SK-N-SH treated with all-trans-retinoic acid at 6 μM for 48 hours (cell line): ENCODE data around the gene KRT85.
A peak's percentile ranks its signal among the peaks of the same experiment; 100 is the strongest.

Experiments used
- ATAC-seq: fragments of 200-7000 bp; cut with Tn5 transposase; 3 replicates; pipeline ENCODE4 v1.9.1; 2020; ENCODE audit warnings: mild to moderate bottlenecking, moderate library complexity
- ARNTL ChIP-seq: fragments of 450-650 bp; formaldehyde crosslinking; IDR thresholded peaks from 2 replicates; pipeline ENCODE4 v1.5.0; 2020; ENCODE audit warnings: low read depth, mild to moderate bottlenecking, moderate library complexity, borderline replicate concordance
- BACH2 ChIP-seq: fragments of 250-450 bp; sonication (Bioruptor Pico); IDR thresholded peaks from 2 replicates; pipeline ENCODE4 v1.9.0; 2021; ENCODE audit warnings: mild to moderate bottlenecking, borderline replicate concordance
- CSDC2 ChIP-seq: fragments of 250-450 bp; sonication (Bioruptor Pico); IDR thresholded peaks from 2 replicates; pipeline ENCODE4 v1.5.0; 2020; ENCODE audit warnings: mild to moderate bottlenecking, moderate library complexity
- ESRRG ChIP-seq: fragments of 250-450 bp; sonication (Bioruptor Pico); IDR thresholded peaks from 2 replicates; pipeline ENCODE4 v1.6.1; 2021; ENCODE audit warnings: mild to moderate bottlenecking
- GLIS3 ChIP-seq: fragments of 250-450 bp; sonication (Bioruptor Pico); IDR thresholded peaks from 2 replicates; pipeline ENCODE4 v1.5.0; 2020; ENCODE audit warnings: mild to moderate bottlenecking, moderate library complexity
- ISL1 ChIP-seq: fragments of 250-450 bp; sonication (Bioruptor Pico); IDR thresholded peaks from 2 replicates; pipeline ENCODE4 v2.1.2; 2022; ENCODE audit warnings: mild to moderate bottlenecking, moderate library complexity
- OSR1 ChIP-seq: fragments of 250-450 bp; sonication (Bioruptor Pico); IDR thresholded peaks from 2 replicates; pipeline ENCODE4 v1.8.0; 2022; ENCODE audit warnings: moderate library complexity, mild to moderate bottlenecking, inconsistent platforms
- SNAI2 ChIP-seq: fragments of 250-450 bp; sonication (Bioruptor Pico); IDR thresholded peaks from 2 replicates; pipeline ENCODE4 v1.5.0; 2020; ENCODE audit warnings: mild to moderate bottlenecking, moderate library complexity
- TCF4 ChIP-seq: fragments of 250-450 bp; sonication (Bioruptor Pico); IDR thresholded peaks from 2 replicates; pipeline ENCODE4 v1.8.0; 2021; ENCODE audit warnings: mild to moderate bottlenecking, moderate library complexity, borderline replicate concordance
- TOX ChIP-seq: fragments of 250-450 bp; sonication (Bioruptor Pico); IDR thresholded peaks from 2 replicates; pipeline ENCODE4 v1.8.0; 2021; ENCODE audit warnings: mild to moderate bottlenecking, moderate library complexity, borderline replicate concordance
- ZC3H10 ChIP-seq: fragments of 250-450 bp; sonication (Bioruptor Pico); IDR thresholded peaks from 2 replicates; pipeline ENCODE4 v1.5.1; 2021; ENCODE audit warnings: mild to moderate bottlenecking, moderate library complexity
- ZFP3 ChIP-seq: fragments of 250-450 bp; sonication (Bioruptor Pico); IDR thresholded peaks from 2 replicates; pipeline ENCODE4 v1.5.0; 2020; ENCODE audit warnings: mild to moderate bottlenecking, moderate library complexity
- ZFP30 ChIP-seq: fragments of 450-650 bp; formaldehyde crosslinking; IDR thresholded peaks from 2 replicates; pipeline ENCODE4 v1.5.0; 2022; ENCODE audit warnings: mild to moderate bottlenecking, moderate library complexity
- ZNF565 ChIP-seq: fragments of 450-650 bp; formaldehyde crosslinking; conservative IDR thresholded peaks from 2 replicates; pipeline ENCODE4 v1.5.0; 2020; ENCODE audit warnings: low read depth, mild to moderate bottlenecking, moderate library complexity
- ZNF70 ChIP-seq: fragments of 450-650 bp; formaldehyde crosslinking; IDR thresholded peaks from 2 replicates; pipeline ENCODE4 v1.5.0; 2020; ENCODE audit warnings: mild to moderate bottlenecking, moderate library complexity
- ZNF8 ChIP-seq: fragments of 450-650 bp; formaldehyde crosslinking; IDR thresholded peaks from 2 replicates; pipeline ENCODE4 v1.5.0; 2020; ENCODE audit warnings: mild to moderate bottlenecking, moderate library complexity
- TF ChIP-seq, protein P1 (sequence below): fragments of 250-450 bp; sonication (Bioruptor Pico); IDR thresholded peaks from 2 replicates; pipeline ENCODE4 v1.8.0; 2020; ENCODE audit warnings: mild to moderate bottlenecking, moderate library complexity, borderline replicate concordance
- TF ChIP-seq, protein P2 (sequence below): fragments of 250-450 bp; sonication (Bioruptor Pico); IDR thresholded peaks from 2 replicates; pipeline ENCODE4 v1.5.0; 2020; ENCODE audit warnings: mild to moderate bottlenecking, moderate library complexity
- TF ChIP-seq, protein P3 (sequence below): fragments of 250-450 bp; sonication (Bioruptor Pico); IDR thresholded peaks from 2 replicates; pipeline ENCODE4 v1.8.0; 2021; ENCODE audit warnings: low read depth, mild to moderate bottlenecking, moderate library complexity, borderline replicate concordance
- TF ChIP-seq, protein P4 (sequence below): fragments of 250-450 bp; sonication (Bioruptor Pico); IDR thresholded peaks from 2 replicates; pipeline ENCODE4 v1.5.1; 2021; ENCODE audit warnings: mild to moderate bottlenecking, moderate library complexity

The KRT85 gene

DNA sequence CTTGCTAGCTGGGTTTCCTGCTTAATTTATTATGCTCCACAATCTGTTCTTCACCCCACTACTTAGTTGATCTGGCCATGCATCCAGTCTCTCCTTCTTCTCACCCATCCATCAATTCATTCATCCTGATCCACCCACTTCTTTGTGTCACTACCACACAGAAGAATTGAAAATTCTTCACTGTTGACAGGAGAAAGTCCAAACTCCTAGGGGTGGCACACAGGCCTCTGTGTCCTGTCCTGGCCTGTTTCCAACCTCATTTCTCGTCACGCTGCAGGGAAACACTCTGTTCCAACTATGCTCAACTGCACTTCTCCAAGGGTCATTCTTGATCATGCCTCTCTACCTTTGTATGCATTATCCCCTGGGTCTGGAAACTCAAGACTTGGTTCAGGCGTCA, 35.4 kb downstream of the KRT85 start (continued):
- TF ChIP-seq, protein P1, sequence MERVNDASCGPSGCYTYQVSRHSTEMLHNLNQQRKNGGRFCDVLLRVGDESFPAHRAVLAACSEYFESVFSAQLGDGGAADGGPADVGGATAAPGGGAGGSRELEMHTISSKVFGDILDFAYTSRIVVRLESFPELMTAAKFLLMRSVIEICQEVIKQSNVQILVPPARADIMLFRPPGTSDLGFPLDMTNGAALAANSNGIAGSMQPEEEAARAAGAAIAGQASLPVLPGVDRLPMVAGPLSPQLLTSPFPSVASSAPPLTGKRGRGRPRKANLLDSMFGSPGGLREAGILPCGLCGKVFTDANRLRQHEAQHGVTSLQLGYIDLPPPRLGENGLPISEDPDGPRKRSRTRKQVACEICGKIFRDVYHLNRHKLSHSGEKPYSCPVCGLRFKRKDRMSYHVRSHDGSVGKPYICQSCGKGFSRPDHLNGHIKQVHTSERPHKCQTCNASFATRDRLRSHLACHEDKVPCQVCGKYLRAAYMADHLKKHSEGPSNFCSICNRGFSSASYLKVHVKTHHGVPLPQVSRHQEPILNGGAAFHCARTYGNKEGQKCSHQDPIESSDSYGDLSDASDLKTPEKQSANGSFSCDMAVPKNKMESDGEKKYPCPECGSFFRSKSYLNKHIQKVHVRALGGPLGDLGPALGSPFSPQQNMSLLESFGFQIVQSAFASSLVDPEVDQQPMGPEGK (CRISPR knock-in tag) = no peak
- TF ChIP-seq TCF4 (CRISPR knock-in tag) = no peak
- TF ChIP-seq TOX = no peak
- TF ChIP-seq, protein P2, sequence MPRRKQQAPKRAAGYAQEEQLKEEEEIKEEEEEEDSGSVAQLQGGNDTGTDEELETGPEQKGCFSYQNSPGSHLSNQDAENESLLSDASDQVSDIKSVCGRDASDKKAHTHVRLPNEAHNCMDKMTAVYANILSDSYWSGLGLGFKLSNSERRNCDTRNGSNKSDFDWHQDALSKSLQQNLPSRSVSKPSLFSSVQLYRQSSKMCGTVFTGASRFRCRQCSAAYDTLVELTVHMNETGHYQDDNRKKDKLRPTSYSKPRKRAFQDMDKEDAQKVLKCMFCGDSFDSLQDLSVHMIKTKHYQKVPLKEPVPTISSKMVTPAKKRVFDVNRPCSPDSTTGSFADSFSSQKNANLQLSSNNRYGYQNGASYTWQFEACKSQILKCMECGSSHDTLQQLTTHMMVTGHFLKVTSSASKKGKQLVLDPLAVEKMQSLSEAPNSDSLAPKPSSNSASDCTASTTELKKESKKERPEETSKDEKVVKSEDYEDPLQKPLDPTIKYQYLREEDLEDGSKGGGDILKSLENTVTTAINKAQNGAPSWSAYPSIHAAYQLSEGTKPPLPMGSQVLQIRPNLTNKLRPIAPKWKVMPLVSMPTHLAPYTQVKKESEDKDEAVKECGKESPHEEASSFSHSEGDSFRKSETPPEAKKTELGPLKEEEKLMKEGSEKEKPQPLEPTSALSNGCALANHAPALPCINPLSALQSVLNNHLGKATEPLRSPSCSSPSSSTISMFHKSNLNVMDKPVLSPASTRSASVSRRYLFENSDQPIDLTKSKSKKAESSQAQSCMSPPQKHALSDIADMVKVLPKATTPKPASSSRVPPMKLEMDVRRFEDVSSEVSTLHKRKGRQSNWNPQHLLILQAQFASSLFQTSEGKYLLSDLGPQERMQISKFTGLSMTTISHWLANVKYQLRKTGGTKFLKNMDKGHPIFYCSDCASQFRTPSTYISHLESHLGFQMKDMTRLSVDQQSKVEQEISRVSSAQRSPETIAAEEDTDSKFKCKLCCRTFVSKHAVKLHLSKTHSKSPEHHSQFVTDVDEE = no peak
- TF ChIP-seq ZFP30 = no peak

DNA sequence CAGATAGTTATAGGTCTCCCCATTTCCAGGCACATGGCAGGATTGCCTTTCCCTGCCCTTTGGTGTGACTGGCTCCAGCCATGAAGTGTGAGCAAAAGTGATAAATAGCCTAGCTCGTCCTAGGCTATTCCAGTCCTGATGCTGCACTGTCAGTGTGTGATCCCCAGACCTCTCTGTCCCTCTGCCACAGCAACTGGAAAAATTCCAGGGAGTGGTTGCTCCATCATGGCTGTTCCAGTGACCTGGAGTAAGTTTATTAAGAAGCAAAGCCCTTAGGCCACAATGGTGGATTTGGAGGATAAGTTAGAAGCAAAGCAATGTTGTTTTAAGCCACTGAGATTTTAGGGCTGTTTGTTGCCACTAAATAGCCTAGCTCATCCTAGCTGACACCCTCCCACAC, 36.2 kb downstream of the KRT85 start:
- ATAC-seq = no peak
- TF ChIP-seq ISL1 (CRISPR knock-in tag) (no peak), BACH2 (no peak), SNAI2 (no peak), ESRRG (CRISPR knock-in tag) (no peak), ZNF70 (CRISPR knock-in tag) (no peak), ZFP30 (no peak), GLIS3 (no peak), ZFP3 (CRISPR knock-in tag) (no peak), ZC3H10 (CRISPR knock-in tag) (no peak), OSR1 (CRISPR knock-in tag) (no peak), ZNF8 (CRISPR knock-in tag) (no peak), TCF4 (CRISPR knock-in tag) (no peak), ZNF565 (no peak), CSDC2 (no peak)
- TF ChIP-seq, protein P3, sequence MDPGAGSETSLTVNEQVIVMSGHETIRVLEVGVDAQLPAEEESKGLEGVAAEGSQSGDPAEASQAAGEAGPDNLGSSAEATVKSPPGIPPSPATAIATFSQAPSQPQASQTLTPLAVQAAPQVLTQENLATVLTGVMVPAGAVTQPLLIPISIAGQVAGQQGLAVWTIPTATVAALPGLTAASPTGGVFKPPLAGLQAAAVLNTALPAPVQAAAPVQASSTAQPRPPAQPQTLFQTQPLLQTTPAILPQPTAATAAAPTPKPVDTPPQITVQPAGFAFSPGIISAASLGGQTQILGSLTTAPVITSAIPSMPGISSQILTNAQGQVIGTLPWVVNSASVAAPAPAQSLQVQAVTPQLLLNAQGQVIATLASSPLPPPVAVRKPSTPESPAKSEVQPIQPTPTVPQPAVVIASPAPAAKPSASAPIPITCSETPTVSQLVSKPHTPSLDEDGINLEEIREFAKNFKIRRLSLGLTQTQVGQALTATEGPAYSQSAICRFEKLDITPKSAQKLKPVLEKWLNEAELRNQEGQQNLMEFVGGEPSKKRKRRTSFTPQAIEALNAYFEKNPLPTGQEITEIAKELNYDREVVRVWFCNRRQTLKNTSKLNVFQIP (CRISPR knock-in tag) = no peak
- TF ChIP-seq, protein P4, sequence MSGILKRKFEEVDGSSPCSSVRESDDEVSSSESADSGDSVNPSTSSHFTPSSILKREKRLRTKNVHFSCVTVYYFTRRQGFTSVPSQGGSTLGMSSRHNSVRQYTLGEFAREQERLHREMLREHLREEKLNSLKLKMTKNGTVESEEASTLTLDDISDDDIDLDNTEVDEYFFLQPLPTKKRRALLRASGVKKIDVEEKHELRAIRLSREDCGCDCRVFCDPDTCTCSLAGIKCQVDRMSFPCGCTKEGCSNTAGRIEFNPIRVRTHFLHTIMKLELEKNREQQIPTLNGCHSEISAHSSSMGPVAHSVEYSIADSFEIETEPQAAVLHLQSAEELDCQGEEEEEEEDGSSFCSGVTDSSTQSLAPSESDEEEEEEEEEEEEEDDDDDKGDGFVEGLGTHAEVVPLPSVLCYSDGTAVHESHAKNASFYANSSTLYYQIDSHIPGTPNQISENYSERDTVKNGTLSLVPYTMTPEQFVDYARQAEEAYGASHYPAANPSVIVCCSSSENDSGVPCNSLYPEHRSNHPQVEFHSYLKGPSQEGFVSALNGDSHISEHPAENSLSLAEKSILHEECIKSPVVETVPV (CRISPR knock-in tag) = no peak
- TF ChIP-seq, protein P2 = no peak
- TF ChIP-seq, all 23 proteins: peak for 0

DNA sequence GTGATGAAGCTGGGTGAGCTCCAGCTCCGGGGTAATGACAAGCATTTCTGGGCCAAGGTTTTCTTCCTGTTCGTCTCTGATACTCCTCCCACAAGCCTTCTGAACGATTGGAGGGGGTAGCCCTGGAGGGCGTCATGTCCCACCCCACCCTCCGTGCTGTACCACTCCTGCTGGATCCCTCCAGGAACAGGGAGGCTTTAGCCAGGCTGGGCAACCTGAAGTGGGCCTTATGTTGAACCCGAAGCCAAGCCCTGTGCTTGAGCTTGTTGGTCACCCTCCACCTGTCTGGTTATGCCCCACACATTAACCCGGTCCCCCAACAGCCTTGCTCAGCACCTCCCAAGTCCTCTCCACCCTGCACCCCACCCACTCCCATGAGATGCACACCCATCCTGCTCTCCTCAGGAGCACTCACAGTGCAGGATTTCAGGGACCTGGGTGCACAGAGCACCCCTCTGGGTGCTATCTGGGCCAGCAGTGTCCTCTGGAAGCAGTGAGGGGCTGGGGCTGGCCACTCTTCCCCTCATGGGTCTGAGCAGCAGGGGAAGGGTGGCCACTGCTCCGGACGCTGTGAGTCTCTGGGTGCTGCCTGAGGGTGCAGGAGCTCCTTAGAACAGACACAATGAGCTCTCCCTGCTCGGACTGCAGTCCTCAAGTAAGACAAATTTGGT, 39.3 kb downstream of the KRT85 start:
- TF ChIP-seq ARNTL (CRISPR knock-in tag) (no peak), ZNF565 (no peak), ESRRG (CRISPR knock-in tag) (no peak)
- peak; percentile 34 for ATAC-seq
